ENCODE data around the gene ACSS3.

ACSS3 gene

GRCh38 chr12:81224626-81225025, 146.7 kb downstream of the ACSS3 start:
- DNase-seq (ENCODE audit: low read depth), result no peak

- no peak for DNase-seq (ENCODE audit: low read depth)
These were observed 151.9 kb downstream of the ACSS3 start for GRCh38 chr12:81229759-81230158.

DNA sequence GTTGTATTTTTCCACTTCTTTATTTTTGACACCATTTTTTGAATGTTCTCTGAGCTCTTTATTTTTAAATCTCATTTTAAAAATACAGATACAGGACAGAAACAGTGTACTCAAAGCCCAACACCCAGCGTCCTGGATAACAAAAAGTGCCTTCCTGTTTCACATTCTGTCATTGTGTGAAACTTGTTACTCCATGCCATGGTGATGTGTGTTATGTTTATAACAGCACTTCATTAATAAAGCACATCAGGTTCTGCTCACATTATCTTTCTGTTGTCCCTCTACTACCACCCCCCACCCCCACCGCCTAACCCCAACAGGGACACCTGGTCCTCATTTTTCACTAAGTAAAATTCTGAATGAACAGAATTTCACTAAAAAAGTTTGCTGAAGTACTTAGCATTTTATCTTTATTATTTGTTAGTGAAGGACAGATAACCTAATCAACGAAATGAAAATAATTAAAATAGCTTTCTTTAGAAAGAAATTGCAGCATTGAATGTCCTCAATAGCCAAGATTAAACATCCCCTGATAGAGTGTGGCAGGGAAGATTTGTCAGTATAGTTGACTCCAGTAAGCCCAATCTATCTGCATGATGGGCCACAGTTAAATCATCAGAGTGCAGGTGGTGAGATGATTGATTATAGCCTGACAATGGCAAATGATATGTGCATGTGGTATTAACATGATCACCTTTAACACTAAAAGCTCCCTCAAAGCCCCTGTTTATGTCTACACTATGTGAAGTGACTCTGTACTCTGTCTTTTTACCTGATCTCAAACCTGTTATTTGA, 153.9 kb downstream of the ACSS3 start:
- no peak for DNase-seq (ENCODE audit: low read depth)

- DNase-seq (ENCODE audit: low read depth), result no peak
These were observed 167.6 kb downstream of the ACSS3 start for GRCh38 chr12:81245458-81245857.

DNA sequence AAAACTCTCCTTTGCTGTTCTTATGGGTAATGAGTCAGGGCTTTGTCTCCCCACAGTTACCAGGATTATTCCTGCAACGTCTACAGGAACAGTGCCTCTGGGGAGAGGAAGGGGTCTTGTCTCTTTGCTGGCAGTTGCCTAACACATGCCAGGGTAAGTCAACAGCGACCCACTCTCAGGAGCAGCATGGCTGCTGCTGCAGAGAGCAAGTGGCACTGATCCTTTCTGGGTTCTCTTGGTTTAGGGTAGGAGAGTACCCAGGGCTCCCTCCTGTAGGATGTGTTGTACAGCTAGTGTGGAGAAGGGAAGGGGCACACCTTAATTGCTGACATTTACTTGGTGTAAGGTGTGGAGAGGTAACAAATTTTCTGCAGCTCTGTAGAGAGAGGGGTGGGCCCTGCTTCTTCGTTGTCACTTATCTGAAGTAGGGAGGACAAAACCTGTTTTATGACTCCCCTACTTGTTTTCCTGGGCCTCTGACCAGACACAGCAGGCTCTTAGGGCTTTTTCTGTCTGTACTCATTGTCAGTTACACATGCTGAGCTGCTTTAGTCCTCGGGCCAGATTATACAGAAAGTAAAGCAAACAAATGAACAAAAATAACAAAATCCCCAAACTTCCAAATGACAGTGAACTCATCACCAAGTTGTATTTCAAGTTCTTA, 168.2 kb downstream of the ACSS3 start:
- no peak for DNase-seq (ENCODE audit: low read depth)

DNA sequence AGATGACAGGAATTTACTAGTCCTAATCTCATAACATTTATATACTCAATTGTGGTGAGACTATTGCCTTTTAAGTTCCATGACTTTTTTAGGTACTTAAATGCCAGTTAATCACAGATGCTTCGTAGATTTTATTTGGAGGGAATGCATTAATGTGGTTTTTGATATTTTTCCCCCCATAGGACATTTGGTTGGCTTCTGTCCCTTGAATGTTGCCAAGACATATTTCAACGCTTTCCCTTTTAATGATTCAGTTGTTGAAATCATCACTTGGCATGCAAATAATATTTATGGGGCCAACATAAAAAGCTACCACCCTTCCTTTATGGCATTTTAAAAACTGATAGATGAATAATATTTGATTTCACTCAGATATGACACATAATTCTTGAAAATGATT, 172.1 kb downstream of the ACSS3 start:
- no peak for DNase-seq (ENCODE audit: low read depth)

- no peak for DNase-seq (ENCODE audit: low read depth)
These were observed 174.3 kb downstream of the ACSS3 start for GRCh38 chr12:81252228-81252627.

GRCh38 chr12:81253360-81253759, 175.5 kb downstream of the ACSS3 start:
- DNase-seq (ENCODE audit: low read depth), result no peak

- no peak for DNase-seq (ENCODE audit: low read depth)
These were observed 177.6 kb downstream of the ACSS3 start for GRCh38 chr12:81255456-81255855.

DNA sequence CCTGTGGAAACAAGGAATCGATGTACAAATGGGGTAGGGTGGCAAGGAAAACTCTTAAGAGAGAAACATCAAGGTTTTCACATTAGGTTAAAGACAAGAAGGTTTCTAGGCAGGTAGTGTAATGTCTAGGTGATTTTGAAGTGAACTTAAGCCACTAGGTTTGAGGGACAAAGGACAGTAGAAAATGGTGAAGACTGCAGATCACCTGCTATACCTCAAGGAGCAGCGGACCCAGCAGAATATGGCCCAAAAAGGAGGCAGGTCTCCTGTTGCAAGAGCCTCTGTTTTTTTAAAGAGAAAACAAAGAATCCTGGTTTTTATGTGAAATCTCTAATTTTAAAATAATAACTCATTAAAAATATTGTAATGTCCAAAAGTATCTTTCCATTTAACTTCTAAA, 178.1 kb downstream of the ACSS3 start:
- no peak for DNase-seq (ENCODE audit: low read depth)

DNA sequence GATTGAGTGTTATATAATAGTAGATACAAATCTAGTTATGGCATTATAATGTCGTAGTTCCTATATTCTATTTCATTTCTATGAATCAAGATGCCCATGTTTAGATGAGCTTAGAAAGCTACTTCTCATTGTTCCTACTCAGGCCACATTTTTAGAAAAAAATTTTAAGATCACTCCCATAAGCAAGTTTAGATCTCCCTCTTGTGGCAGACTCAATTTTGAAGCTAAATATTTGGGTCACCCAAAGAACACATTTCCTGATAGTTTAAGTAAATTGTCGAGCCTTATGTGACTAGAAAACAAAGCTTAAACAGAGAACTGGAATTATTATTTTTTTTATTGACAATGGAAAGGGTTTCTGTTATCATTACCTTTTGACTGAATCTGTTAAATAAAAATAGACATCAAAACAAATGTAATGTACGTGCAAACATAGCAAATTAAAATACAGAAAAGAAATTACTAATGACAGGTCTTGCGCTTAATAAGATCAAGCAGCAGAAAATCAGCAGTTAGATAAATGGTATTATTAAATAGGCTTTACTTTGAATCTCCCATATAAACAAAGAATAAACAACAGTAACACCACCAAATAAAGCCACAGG, 180.2 kb downstream of the ACSS3 start:
- no peak for DNase-seq (ENCODE audit: low read depth)

- no peak for DNase-seq (ENCODE audit: low read depth)
These were observed 181.5 kb downstream of the ACSS3 start for GRCh38 chr12:81259360-81259759.

- no peak for DNase-seq (ENCODE audit: low read depth)
These were observed 183.8 kb downstream of the ACSS3 start for GRCh38 chr12:81261508-81262207.

DNA sequence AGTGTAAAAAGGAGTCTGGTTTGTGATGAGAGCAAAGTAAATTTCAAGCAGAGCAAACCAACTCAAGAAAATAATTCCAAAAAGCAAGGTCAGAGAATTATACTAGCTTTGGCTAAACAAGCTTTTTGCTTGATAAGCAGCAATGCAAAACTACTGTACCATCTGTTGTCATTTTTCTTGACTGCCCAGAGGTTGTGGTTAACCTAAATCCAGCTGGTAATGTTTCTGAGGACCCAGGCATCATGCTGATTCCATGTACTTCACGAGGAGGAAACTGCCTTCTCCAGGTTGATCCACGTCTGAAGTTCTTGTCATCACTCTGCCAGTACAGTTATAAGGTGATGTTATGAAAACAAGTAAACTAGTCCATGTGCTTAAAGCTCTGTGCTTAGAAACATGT, 185.2 kb downstream of the ACSS3 start:
- DNase-seq (ENCODE audit: low read depth), result no peak

GRCh38 chr12:81270385-81270784, 192.5 kb downstream of the ACSS3 start:
- DNase-seq (ENCODE audit: low read depth), result no peak

- DNase-seq (ENCODE audit: low read depth), result no peak
These were observed 197.0 kb downstream of the ACSS3 start for GRCh38 chr12:81274637-81275529.

- DNase-seq (ENCODE audit: low read depth), result no peak
These were observed 206.3 kb downstream of the ACSS3 start for GRCh38 chr12:81284137-81284536.

GRCh38 chr12:81288651-81289050, 210.8 kb downstream of the ACSS3 start:
- DNase-seq (ENCODE audit: low read depth), result no peak

- no peak for DNase-seq (ENCODE audit: low read depth)
These were observed 216.7 kb downstream of the ACSS3 start for GRCh38 chr12:81294325-81295190.

- DNase-seq (ENCODE audit: low read depth), result no peak
These were observed 217.4 kb downstream of the ACSS3 start for GRCh38 chr12:81295251-81295650.

All from activated T-helper 1 cell treated with Interleukin-2 at 50 U/mL for 16 hours (primary cell).